Thoracic aorta endothelial cell (primary cell): ENCODE results near the gene CAP2. TPM values are rescaled to one million over a fixed set of nuclear protein-coding genes. Genes with fewer than 3 reads are reported as not detected.

Experiments
- small RNA-seq: library from RNA; depleted of rRNA; stranded (forward); fragments of <200 nt; gene quantifications from one replicate; pipeline ENCODE3, GENCODE V24; 2012
- total RNA-seq: library from RNA; depleted of rRNA; stranded (reverse); fragments of >200 nt; gene quantifications from 2 replicates; pipeline ENCODE4 v1.2.3, GENCODE V29; 2012

CAP2 gene, protein sequence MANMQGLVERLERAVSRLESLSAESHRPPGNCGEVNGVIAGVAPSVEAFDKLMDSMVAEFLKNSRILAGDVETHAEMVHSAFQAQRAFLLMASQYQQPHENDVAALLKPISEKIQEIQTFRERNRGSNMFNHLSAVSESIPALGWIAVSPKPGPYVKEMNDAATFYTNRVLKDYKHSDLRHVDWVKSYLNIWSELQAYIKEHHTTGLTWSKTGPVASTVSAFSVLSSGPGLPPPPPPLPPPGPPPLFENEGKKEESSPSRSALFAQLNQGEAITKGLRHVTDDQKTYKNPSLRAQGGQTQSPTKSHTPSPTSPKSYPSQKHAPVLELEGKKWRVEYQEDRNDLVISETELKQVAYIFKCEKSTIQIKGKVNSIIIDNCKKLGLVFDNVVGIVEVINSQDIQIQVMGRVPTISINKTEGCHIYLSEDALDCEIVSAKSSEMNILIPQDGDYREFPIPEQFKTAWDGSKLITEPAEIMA
- 4.5 and 9.4 TPM in 2 replicates for total RNA-seq

DNA sequence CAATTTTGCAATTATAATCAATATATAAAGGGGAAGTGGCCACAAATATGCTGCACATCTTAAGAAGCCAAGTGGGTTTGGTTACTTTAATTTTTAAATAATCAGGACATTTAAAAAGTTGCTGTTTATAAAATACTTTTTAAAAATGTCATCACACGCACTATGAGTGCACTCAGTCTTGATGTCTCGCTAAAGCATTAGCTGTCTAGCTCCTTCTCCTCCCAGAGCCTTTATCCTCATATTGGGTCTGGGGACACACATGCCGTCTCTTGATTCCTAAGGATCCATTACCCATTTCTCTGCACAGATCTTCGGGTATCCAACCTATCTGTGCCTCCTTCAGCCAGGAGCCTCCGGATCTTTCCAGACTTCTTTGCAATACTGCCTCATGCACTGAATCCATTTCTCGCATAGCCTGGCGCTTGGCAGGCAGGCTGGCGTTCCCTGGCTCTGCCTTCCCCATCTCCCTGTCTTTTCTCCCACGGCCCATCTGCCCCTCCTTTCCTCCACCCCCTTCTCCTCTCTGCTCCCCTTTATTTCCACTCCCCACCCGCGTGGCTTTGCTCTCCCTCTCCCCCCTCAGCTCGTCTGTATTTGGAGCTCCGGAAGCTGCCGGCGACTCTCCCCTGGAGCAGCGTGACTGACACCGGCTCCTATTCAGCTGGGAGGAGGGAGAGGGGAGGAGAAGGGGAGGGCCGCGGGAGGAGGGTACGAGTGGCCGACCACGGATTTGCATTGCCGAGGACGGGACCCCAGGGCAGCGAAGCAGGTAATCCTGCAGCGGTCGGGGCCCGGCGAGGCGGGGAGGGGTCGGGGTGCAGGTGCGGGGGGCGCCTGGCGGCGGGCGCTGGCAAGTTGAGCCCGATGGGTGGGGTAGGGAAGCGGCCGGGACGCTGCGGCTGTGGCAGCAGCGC is at the start of gene CAP2:
CAP2 (plus strand) TSS at position 618 of the 914 bp plus-strand sequence. CDS start 27,961 bp downstream, outside the sequence.

DNA sequence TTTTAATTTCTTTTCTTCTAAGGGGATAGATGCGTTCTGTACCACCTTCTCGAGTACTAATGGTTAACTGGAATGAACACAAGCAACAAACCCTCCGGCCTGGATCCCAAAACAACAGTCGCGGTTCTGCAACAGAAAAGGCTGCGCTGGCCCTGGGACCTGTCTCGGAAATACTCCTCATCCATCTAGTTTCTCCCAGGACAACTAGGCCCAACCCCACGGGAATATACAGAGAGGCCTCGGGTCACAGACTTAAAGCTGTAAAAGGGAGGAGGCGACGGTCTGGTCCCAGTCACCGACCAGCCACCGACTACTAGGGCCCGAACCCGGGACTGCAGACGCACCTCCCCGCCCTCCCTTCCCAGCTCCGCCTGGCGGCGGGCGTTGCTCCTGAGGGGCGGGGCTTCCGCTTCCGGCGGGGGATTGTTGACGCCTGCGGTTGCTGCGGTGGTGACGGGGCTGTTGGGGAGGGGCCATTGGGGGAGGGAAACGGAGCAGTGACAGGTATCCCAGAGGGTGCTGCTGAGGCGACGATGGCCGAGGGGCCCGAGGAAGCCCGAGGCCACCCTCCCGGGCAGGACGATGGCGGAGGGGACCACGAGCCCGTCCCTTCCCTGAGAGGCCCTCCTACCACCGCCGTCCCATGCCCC is 206.6 kb downstream of the CAP2 start, which contains the start of gene FAM8A1:
FAM8A1 (plus strand) TSS at position 426 of the 650 bp plus-strand sequence; CDS start at position 534, 108 bp downstream.

Small RNA genes lying within 50 kb of the gene (small RNA-seq; reads per million reads assigned to genes)
- not detected for gene SUMO2P13

Other genes starting within 250 kb of the CAP2 start
- gene RBM24, start 112.2 kb upstream of the CAP2 start, total RNA-seq: 3.2 and 4.8 TPM in 2 replicates
- gene FAM8A1, start 206.7 kb downstream of the CAP2 start, total RNA-seq: 19.8 and 21.5 TPM in 2 replicates